NCI-H146 (cell line): ENCODE measurements around the gene MYO7A.
"Not testable (repeated sequence)": the region's sequence is repeated elsewhere in the genome, so short reads cannot be mapped to it uniquely, and the experiment has no call there.

Experiments
- DNase-seq: peaks from one replicate; lab custom pipeline; 2025; lab: John Stamatoyannopoulos, UW

Gene MYO7A

DNA sequence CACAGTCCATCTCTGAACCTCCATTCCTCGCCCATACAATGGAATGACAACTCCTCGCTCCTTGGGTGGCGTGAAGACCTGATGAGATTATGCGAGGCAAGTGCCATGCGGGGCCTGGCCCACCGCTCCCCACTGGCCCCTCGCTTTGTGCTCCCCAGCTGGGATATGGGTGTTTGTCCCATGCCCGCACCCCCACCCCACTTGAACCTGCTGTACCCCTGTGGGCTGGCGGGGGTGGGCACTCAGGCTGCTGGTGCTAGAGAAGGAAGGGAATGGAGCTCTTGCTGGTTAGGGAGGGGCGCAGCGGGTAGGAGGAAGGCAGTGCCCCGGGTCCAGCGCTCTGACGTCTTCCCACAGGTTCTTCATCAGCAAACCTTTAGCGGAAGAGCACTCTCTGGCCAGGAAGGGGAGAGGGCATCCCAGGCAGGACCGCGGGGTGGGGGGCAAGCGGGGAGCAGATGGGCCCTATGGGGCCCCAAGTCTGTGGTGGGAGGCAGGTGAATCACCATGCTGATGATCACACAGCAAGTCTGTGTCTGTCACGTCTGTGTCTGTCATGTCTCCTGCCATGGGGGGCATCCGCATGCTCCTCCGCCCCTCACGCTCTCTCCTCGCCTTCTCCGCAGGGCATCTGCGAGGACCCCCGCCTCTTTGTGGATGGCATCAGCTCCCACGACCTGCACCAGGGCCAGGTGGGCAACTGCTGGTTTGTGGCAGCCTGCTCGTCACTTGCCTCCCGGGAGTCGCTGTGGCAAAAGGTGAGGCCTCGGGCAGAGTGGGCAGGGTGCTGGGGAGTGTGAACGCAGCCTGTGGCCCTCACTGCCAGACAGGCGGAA lies 34.8 kb upstream of the MYO7A start:
- DNase-seq: no peak

DNA sequence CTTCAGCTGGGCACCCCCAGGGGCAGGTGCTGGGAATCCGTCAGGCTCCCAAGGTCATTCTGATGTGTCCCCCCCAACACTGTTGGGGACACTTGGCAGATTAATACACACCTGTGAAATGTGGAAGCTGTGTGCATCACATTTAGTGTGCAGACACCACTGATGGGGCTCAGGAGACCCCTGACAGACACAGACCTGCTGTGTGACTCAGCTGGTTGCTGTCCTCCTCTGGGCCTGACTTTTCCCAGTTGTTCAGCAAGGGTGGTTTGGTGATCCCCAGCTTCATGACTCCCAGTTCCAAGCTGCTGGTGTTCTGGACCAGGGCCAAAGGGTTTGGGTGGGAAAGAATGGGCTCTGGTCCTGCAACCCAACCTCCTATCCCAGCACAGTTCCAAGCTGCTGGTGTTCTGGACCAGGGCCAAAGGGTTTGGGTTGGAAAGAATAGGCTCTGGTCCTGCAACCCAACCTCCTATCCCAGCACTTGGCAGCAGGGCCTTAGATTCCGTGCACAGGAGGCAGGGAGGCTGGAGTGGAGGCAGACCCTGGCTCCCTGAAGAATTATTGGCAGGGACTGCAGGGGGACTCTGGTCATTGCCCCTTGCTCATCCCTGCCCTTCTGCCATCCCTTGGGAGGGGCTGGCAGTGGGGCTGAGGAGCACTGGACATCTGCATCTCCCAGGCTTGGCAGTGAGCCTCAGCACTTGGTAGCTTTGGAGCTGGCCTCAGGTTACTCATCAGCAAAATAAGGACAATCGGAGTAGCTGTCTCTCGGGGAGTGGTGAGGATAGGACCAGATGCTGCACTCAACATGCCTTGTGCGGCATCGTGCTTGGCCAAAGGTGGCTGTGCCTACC lies 33.8 kb upstream of the MYO7A start:
- no peak for DNase-seq

DNA sequence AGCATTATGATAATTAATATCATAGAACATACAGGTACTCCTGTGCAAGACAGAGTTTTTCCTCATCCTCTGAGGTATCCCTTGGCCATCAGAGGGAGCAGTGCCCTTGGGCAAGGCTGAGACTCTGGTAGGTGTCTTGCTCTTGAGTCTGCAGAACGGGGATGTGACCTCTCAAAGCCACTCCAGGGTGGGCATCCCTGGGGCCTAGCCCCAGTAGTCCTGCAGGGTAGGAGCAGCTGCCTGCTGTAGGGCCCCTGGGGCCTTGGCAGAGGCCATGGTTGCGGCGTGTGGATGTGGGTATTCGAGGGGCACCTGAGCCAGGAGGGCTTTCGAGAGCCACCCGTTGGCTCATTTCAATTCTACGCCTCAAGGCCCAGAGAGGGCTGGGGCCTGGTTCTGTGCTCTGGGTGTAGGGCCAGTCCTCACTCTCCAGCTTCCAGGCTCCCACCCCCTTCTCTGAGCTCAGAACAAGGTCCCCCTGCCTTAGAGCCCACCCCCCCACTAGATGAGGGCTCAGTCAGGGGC lies 33.1 kb upstream of the MYO7A start:
- no peak for DNase-seq

DNA sequence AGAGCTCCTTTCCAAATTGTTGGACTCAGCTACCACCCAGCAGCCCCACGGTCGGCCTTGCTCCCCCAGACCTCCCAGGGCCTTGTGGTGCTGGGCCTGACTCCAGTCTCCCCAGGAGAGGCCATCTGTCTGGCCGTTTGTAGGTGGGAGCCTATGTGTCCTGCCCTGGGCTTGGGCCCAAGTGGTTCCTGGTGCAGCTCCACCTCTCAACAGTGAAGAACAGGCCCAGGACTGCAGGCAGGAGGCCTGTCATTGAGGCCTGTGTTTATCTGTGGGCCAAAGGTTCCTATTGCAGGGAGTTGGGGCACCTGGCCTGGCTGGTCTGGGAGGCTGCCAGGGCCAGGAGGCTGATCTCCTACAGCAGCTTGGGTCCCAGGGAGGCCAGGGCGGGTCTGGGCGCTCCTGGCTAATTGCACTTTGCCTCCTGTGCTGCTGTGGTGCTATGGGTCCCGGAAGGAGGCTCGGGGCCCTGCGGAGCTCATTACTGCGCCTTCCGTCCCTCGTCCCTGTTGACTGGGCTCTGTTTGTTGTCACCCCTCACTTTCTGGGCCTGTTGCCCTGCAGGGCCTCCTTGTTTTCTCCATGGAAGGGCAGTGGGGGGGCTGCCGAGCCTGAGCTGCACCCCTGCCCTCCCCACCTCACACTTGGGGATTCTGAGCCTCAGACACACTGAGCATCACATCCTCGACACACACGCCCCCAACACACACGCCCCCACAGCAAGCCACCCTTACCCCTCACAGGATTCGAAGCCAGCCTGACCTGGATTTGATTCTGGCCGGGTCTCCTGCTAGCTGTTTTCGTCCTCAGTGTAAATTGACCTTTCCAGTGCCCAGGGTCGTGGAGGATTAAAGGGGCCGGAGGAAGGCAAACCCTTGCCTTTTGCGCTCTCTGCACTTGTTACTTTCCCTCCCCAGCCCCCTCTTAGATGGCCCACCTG lies 32.2 kb upstream of the MYO7A start:
- DNase-seq: no peak

DNA sequence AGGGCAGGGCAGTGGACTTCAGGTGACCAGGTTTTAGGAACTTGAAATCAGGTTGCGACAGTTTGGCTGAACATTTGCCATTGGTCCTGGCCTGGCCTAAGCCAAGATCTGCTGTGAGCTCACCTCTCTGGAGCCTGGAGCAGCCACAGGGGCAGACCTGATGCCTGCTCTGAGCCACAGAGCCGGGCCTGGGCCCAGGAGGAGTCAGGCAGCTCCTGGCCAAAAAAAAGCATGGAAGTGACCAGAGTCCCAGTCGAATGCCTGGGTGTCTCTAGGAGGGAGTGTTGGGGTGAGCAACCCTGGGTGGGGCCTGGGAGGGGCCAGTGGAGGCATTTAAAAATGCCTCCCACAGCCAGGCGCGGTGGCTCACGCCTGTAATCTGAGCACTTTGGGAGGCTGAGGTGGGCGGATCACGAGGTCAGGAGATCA lies 31.4 kb upstream of the MYO7A start:
- DNase-seq: no peak

DNA sequence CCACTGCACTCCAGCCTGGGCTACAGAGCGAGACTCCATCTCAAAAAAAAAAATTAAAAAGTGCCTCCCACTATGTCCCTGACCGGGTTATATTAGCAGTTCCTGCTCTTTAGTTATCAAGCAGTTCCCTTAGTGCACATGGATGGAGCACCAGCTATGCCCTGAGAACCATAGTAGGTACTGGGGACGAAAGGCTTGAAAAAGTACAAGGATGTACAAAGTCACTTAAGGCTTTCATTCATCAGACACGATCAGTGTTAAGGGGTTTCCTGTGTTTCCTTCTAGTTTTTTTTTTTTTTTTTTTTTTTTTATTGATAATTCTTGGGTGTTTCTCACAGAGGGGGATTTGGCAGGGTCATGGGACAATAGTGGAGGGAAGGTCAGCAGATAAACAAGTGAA lies 30.9 kb upstream of the MYO7A start:
- DNase-seq: not testable (repeated sequence)

DNA sequence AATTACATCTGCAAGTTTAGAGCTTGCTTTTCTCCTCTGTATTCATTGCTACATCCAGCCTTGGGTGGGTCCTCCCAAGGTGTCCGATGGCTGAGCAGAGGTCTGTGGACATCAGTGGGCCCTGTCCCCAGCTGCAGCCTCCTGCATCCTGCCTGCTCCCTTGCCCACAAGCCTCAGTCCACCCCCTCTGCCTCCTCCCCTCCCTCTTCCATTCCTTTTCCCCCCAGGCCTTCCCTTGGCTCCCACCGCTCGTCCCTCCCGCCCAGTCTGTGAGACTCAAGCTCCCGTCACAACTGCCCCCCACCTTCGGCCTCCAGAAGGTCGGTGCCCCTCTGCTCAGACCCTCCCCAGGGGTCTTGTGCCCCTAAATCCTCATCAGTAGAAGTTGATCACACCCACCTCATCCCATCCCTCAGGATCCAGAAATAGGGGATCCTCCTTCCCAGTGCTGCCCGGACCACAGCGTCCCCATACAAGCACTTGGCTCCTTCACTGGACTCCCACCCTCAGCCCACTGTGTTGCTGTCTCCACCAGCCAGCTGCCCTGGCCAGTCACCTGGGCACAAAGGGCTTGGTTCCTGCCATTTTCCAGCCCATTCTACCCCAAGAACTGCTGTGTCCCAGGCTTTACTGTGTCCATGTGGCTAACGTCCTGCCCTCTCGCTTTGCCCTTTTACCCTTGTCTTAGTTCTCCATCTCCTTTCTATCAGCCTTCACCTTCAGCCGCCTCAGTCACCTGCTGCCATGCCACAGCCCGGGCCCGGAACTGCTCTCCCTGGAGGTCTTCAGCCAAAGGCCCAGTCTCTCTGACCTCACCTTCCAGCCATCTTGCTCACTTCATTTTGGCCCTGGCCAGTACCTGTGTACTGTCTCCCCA lies 27.6 kb upstream of the MYO7A start:
- DNase-seq: no peak

DNA sequence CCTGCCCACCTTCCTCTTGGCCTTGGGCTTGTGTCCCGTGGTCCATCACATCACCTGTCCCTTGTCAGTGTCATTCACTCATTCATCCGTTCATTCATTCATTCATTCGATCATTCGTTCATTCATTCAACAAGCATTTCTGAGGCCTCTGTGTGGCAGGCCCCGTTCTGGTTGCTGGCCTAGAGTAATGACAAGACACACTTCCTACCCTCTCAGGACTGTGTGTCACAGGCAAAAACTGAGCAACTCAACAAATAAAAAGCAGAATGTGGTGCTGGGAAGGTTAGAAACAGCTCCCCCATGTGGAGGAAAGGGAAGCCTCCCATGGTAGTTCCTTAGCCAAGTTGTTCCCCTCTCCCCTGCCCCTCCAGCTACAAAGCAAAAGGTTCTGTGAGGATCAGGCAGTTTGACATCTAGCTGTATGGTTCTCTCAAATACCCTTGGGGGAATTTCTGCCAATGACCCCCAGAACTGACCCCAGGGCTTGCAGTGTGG lies 27.0 kb upstream of the MYO7A start:
- DNase-seq: no peak

DNA sequence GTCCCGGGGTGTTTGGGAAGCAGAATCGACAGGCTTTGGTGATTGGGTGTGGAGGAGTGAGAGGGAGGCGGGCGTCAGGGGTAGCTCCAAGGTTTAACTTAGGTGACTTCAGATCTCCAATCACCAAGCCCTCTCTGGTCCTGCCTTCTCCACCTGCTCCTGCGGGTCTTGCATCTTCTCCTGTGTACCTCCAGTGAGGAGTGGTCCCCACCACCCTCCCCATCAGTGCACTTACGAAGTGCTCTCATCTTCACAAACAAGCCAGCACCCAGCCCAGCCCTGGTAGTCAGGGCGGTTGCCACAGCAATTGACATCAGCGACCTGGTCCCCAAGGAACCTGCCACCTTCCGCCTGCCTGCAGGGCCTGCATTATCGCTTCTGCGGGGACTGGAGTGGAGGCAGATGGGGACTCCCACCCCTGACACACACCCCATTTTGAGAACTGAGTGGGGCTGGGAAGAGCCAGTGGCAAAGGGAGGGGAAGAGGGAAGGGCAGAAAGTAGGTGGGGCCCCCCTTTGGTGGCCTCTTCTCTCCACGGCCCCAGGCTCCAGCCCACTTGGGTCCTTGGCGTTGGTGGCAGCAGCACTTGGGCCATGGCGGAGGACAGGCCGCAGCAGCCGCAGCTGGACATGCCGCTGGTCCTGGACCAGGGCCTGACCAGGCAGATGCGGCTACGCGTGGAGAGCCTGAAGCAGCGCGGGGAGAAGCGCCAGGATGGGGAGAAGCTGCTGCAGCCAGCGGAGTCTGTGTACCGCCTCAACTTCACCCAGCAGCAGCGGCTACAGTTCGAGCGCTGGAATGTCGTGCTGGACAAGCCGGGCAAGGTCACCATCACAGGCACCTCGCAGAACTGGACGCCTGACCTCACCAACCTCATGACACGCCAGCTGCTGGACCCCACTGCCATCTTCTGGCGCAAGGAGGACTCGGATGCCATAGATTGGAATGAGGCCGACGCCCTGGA lies 25.5 kb upstream of the MYO7A start, which contains the start of gene OMP:
Gene OMP (plus strand): TSS at position 595 of the 965 bp plus-strand sequence. CDS start 0 bp downstream, at position 595.
- no peak for DNase-seq

DNA sequence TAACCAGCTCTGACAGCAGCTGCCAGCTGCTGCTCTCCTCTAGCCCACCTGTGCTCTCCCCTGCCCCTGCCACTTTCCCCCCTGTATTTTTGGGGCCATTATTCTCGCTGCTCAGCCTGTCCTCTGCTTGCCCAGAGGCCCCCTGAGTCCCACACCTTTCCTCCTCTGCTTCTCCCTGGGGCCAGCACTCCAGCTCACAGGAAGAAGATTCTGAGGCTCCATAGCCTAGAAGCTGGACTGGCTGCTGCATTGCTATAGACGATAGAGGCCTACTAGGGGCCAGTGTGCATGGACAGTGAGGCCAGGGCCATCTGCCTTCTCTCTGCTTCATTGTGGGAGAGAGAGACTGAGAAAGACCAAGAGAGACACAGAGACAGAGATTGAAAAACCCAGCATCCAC lies 24.7 kb upstream of the MYO7A start:
- DNase-seq: no peak

DNA sequence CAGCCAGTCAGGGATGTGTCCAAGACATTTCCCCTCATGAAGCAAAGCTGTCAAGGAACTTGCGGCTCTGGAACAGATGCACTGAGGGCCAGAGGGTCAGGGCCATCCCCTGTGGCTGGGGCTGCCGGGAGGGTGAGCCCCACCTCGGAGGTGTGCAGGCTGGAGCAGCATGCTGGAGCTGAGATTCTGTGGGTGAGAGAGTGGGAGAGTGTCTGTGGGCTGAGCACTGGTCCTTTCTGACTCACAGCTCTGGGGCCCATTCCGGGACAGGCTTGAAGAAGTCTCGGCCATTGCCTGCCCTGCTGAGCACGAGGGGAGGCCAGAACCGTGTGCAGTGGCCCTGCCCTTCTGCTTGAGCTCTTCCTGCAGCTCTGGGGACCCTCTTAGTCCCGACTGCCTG lies 23.3 kb upstream of the MYO7A start:
- DNase-seq: no peak

DNA sequence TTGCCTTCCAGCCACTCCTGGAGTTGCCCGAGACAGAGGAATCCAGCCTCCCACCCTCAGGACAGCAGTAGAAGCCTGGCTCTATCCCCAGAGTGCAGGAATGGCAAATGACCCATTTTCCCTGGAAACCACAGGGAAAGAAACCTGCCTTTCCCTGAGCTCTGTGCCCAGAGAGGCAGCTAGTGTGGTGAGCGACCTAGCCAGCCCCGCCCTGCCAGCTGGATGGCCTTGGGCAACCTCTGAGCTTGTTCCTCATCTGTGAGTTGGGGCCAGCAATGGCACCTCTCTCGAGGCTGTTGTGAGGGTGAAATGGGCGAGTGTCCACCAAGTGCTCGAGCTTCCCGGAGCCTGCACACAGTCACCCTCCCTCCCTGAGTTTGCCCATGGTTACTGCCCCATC lies 21.7 kb upstream of the MYO7A start:
- DNase-seq: no peak

DNA sequence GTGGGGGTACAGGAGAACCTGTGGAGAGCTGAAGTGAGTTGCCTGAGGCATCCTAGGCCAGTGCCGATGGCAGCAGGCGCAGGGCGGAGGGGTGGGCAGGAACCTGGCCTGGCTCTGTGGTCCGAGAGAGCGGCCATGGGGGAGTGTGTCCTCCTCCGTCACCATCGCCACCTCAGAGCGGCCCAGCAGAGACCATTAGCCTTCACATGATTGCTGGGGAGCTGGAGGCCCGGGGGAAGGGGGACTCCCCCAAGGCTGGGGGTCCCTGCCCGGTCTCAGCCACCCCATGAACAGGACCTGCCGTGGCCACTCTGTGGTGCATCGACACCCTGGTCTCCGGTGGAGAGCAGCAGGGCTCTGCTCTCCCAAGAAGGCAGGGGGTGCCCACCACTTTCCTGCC lies 21.3 kb upstream of the MYO7A start:
- DNase-seq: no peak

DNA sequence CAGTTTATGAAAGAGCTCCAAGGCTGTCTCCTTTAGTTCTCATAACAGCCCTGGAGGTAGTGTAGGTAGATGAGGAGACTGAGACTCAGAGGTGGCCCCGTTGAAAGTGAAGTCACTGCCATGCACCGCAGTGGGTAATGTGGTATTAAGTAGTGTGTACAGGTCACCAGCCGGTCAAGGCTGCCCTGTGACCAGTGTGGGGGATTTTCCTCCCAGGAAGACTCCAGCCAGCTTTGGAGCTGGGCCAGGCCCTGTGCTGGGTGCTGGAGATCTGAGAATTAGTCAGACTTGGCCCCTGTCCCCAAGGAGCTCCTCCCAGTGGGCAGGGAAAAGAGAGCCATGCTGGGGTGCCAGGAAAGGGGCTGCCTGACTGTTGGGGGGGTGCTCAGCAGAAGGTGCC lies 20.1 kb upstream of the MYO7A start:
- DNase-seq: no peak

DNA sequence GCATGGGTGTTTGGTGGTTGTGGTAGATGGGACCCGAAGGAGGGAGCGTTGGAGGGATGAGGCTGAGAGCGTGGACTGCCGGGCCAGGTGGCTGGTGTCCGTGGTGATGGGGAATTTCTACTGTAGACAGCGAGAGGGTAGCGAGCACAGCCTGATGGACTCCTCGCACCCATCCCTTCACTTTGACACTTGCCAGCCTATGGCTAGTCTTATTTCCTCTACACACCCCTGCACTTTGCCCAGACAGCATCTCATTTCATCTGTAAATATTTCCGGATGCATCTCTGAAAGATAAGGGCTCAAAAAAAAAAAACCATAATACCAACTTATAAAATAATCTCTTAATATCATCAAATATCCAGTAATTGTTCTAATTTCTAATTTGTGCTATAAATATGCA lies 19.6 kb upstream of the MYO7A start:
- no peak for DNase-seq

DNA sequence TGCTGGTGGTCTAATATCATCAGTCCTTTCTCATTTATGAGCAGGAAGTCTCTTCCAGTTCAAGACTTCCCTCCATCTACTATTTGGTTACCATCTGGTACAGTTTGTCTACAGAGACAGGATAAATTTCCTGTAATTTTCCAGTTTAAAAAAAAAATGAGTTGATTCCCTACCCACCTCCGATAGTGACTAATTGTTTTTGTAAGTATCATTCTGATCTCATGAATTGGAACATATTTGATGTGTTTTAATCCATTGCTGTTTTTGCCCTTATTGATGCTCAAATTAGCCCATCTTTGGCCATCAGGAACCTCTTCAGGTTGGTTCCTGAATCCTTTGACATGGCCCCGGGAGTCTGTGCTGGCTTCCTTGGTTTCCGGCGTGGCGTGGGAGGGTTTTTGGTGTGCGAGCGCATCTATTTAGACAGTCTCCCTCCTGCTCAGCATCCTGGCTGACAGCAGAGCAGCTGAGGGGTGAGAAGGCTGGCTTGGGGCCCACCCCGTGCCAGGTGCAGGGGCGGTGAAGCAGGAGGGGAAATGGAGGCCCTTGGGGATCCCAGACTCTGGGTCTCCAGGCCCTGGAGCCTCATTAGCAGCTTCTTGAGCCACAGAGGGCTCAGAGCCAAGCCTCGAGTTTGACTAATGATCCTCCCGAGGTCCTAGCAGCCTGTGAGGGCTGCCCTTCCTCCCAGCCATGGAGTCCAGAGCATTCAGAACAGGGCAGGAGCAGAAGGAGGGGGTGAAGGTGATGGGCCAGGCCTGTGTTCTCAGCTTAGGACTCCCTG lies 18.6 kb upstream of the MYO7A start:
- DNase-seq: no peak

DNA sequence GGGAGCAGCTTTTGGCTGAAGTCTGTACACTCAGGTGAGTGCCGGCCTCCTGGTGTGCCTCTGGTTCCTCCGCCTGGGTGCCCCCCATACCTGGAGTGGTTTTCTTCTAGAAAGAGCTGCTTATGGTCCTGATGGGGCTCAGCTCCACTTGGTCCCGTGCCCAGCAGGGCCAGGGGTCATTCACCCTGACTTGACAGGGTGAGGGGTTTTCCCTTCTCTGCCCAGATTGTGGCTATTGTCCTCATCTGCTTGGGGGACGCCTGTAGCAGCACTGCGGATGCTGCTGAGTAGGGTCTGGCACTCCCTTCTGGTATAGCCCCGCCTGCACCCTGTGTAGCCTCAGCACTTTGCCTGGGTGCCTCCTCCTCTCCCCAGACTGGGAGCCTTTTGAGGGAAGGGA lies 17.2 kb upstream of the MYO7A start:
- DNase-seq: no peak

DNA sequence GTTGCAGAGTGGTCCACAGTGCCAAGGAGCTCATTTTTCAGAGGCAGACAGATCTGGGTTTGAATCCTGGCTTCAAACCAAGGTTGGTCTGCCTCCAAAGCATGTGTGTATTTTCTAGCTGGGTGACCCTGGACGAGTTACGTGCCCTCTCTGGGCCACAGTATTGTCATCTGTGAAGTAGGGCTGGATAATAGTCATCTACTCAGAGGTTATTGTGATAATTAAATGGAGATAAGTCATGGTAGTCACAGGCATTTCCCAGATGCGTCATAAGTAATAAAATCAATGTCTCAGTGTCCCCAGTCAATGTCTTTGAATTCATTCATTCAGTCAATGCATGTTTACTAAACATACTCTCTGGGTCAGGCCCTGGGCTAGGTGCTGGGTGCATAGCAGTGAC lies 16.8 kb upstream of the MYO7A start:
- no peak for DNase-seq

DNA sequence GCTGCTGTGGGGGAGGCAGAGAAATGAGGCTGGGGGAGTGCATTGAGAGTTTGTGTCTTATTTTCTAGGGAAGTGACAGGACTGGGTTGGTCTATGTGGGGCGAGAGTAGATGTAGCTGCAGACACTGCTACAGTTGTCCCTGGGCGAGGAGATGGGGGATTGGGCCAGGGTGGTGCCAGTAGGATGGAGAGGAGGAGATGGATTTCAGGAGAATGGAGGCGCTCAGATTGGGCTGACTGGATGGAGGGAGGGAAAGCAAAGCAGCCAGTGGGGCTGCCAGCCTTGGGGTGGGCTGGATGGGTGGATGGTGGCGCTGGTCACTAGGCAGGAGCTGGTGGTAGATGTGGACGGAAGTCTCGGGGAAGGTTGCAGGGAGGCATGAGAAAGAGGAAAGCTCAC lies 16.1 kb upstream of the MYO7A start:
- DNase-seq: no peak
